Measurements from ENCODE around the gene DCD.
A peak's percentile ranks its signal among the peaks of the same experiment; 100 is the strongest.

The DCD gene

GRCh38 chr12:54684636-54685630 lies 36.8 kb upstream of the DCD start:
- TF ChIP-seq CTCF (IDR thresholded peaks at IDR 0.05; ENCODE audit: control insufficient read depth, extremely low read depth, insufficient read depth) = no peak
- H3K4me3 ChIP-seq (ENCODE audit: low read depth, low read length) = no peak overlapping the region
- no peak for DNase-seq (ENCODE audit: low read depth)

GRCh38 chr12:54683398-54683797 lies 35.2 kb upstream of the DCD start:
- no peak for TF ChIP-seq CTCF (IDR thresholded peaks at IDR 0.05; ENCODE audit: control insufficient read depth, extremely low read depth, insufficient read depth)
- H3K4me3 ChIP-seq (ENCODE audit: low read depth, low read length) = no peak overlapping the region
- DNase-seq (ENCODE audit: low read depth) = no peak

GRCh38 chr12:54682674-54683073 lies 34.5 kb upstream of the DCD start:
- no peak for TF ChIP-seq CTCF (IDR thresholded peaks at IDR 0.05; ENCODE audit: control insufficient read depth, extremely low read depth, insufficient read depth)
- DNase-seq (ENCODE audit: low read depth) = no peak
- H3K4me3 ChIP-seq (ENCODE audit: low read depth, low read length) = no peak overlapping the region

GRCh38 chr12:54680374-54680773 lies 32.2 kb upstream of the DCD start:
- no peak overlapping the region for H3K4me3 ChIP-seq (ENCODE audit: low read depth, low read length)
- peak; percentile 56 for TF ChIP-seq CTCF (IDR thresholded peaks at IDR 0.05; ENCODE audit: control insufficient read depth, extremely low read depth, insufficient read depth)
- no peak for DNase-seq (ENCODE audit: low read depth)

- no peak for TF ChIP-seq CTCF (IDR thresholded peaks at IDR 0.05; ENCODE audit: control insufficient read depth, extremely low read depth, insufficient read depth)
- no peak overlapping the region for H3K4me3 ChIP-seq (ENCODE audit: low read depth, low read length)
- no peak for DNase-seq (ENCODE audit: low read depth)
Observed at GRCh38 chr12:54678131-54678530, 30.0 kb upstream of the DCD start.

GRCh38 chr12:54667945-54668344 lies 19.8 kb upstream of the DCD start:
- no peak for DNase-seq (ENCODE audit: low read depth)
- TF ChIP-seq CTCF (IDR thresholded peaks at IDR 0.05; ENCODE audit: control insufficient read depth, extremely low read depth, insufficient read depth) = no peak
- no peak overlapping the region for H3K4me3 ChIP-seq (ENCODE audit: low read depth, low read length)

Data from LNCaP clone FGC (cell line).